ENCODE measurements around the gene EXOC6B. TPM values are rescaled to one million over a fixed set of nuclear protein-coding genes. Genes with fewer than 3 reads are reported as not detected.

The EXOC6B gene
- total RNA-seq, 1 donor from 2014 or later = 45.6 TPM

GRCh38 chr2:72147303-72147971 is 678.4 kb downstream of the EXOC6B start, which contains the start of gene CYP26B1:
Gene CYP26B1 (minus strand): TSS chr2:72147862. CDS start chr2:72147834, 28 bp downstream.
- Mint-ChIP-seq H3K27ac (ENCODE audit: unreplicated experiment) (no peak within 1 kb of the TSS), H3K27me3 (ENCODE audit: unreplicated experiment) (peaks cover 46% of the 10 kb centered on the region), H3K9me3 (ENCODE audit: unreplicated experiment) (peaks cover 5% of the 10 kb centered on the region), H3K4me3 (ENCODE audit: unreplicated experiment) (peak within 1 kb of the TSS; percentile 88), H3K4me1 (ENCODE audit: unreplicated experiment) (peaks cover 41% of the 10 kb centered on the region), H3K36me3 (ENCODE audit: low read depth, unreplicated experiment) (peaks cover 3% of the 10 kb centered on the region)
- peak; percentile 46 for DNase-seq (ENCODE audit: low spot score)
- TF ChIP-seq CTCF (IDR thresholded peaks at IDR 0.05; ENCODE audit: unreplicated experiment) = no peak

GRCh38 chr2:72146347-72147302 is 679.2 kb downstream of the EXOC6B start:
- peaks cover 5% of the 10 kb centered on the region for H3K9me3 Mint-ChIP-seq (ENCODE audit: unreplicated experiment)
- peaks cover 3% of the 10 kb centered on the region for H3K36me3 Mint-ChIP-seq (ENCODE audit: low read depth, unreplicated experiment)
- peak overlapping the region; percentile 75 for H3K4me3 Mint-ChIP-seq (ENCODE audit: unreplicated experiment)
- H3K27ac Mint-ChIP-seq (ENCODE audit: unreplicated experiment) = no peak overlapping the region
- no peak for TF ChIP-seq CTCF (IDR thresholded peaks at IDR 0.05; ENCODE audit: unreplicated experiment)
- peak; percentile 6 for DNase-seq (ENCODE audit: low spot score)
- peaks cover 40% of the 10 kb centered on the region for H3K4me1 Mint-ChIP-seq (ENCODE audit: unreplicated experiment)
- H3K27me3 Mint-ChIP-seq (ENCODE audit: unreplicated experiment) = peaks cover 52% of the 10 kb centered on the region

DNA sequence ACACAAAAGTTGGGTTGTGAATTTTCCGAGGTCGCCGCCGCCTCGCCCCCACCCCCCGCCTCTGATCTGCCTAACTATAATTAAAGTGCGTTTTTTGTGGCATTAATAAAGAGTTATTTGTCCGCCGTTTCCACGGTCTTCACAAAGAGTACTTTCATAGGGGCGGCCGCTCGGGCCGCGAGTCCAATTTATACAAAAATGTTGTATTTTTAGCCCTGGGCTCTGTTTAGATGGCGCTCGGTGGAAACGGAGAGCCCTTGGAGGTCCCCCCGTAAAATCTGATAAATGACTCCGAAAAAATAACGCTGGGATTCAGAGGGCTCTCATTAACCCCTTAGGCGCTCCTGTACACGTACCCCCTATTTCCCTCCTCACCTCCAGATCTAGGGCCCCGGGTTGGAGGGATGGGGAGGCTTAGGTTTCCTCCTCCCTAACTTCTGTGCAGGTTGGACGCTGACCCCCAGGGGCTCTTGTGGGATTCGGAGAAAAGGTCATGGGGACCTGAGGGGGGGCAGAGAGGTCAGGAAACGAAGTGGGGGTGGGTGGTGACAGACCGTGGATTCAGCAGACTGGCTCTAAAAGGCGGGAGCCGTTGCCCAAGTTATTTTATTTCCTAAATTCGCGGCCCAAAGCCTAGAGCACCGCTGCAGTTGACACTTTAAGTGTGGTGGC is 680.0 kb downstream of the EXOC6B start:
- no peak for DNase-seq (ENCODE audit: low spot score)
- Mint-ChIP-seq H3K27me3 (ENCODE audit: unreplicated experiment) (peaks cover 53% of the 10 kb centered on the region), H3K27ac (ENCODE audit: unreplicated experiment) (no peak overlapping the region), H3K36me3 (ENCODE audit: low read depth, unreplicated experiment) (peaks cover 3% of the 10 kb centered on the region), H3K9me3 (ENCODE audit: unreplicated experiment) (peaks cover 5% of the 10 kb centered on the region), H3K4me1 (ENCODE audit: unreplicated experiment) (peaks cover 40% of the 10 kb centered on the region), H3K4me3 (ENCODE audit: unreplicated experiment) (no peak overlapping the region)
- TF ChIP-seq CTCF (IDR thresholded peaks at IDR 0.05; ENCODE audit: unreplicated experiment) = no peak

- DNase-seq (ENCODE audit: low spot score) = peak; percentile 16
- H3K36me3 Mint-ChIP-seq (ENCODE audit: low read depth, unreplicated experiment) = peaks cover 3% of the 10 kb centered on the region
- H3K27me3 Mint-ChIP-seq (ENCODE audit: unreplicated experiment) = peaks cover 48% of the 10 kb centered on the region
- peaks cover 5% of the 10 kb centered on the region for H3K9me3 Mint-ChIP-seq (ENCODE audit: unreplicated experiment)
- no peak for TF ChIP-seq CTCF (IDR thresholded peaks at IDR 0.05; ENCODE audit: unreplicated experiment)
- H3K4me3 Mint-ChIP-seq (ENCODE audit: unreplicated experiment) = peak overlapping the region; percentile 59
- H3K27ac Mint-ChIP-seq (ENCODE audit: unreplicated experiment) = no peak overlapping the region
- H3K4me1 Mint-ChIP-seq (ENCODE audit: unreplicated experiment) = peaks cover 37% of the 10 kb centered on the region
Measured at GRCh38 chr2:72145289-72145657, 680.6 kb downstream of the EXOC6B start.
